Osteoblast (primary cell): ENCODE results near the gene DYRK1A. TPM values are rescaled to one million over a fixed set of nuclear protein-coding genes. Genes with fewer than 3 reads are reported as not detected.

Experiments used
- DNase-seq: peaks from one replicate; pipeline ENCODE4 v3.0.0; 2011; ENCODE audit warnings: low spot score, mixed read lengths; ENCODE audit not compliant: insufficient read length; ENCODE audit errors: missing footprints
- H2AFZ ChIP-seq: 2 replicates; pipeline ENCODE4 v1.6.0; 2011; ENCODE audit warnings: mild to moderate bottlenecking, low read length
- H3K27ac ChIP-seq: 2 replicates; pipeline ENCODE4 v1.5.1; 2011; ENCODE audit warnings: mild to moderate bottlenecking, low read depth, low read length, moderate library complexity
- H3K27me3 ChIP-seq: 2 replicates; pipeline ENCODE4 v1.6.0; 2012; ENCODE audit warnings: mild to moderate bottlenecking, control low read depth, inconsistent platforms, low read length, moderate library complexity; ENCODE audit not compliant: insufficient read depth
- H3K36me3 ChIP-seq: 2 replicates; pipeline ENCODE4 v1.5.1; 2011; ENCODE audit warnings: mild to moderate bottlenecking, low read length, control low read depth, moderate library complexity; ENCODE audit not compliant: insufficient read depth
- H3K4me1 ChIP-seq: 2 replicates; pipeline ENCODE4 v1.5.1; 2011; ENCODE audit warnings: mild to moderate bottlenecking, low read length, control low read depth, moderate library complexity; ENCODE audit not compliant: insufficient read depth
- H3K4me2 ChIP-seq: 2 replicates; pipeline ENCODE4 v1.6.0; 2011; ENCODE audit warnings: mild to moderate bottlenecking, low read length; ENCODE audit not compliant: insufficient read depth
- H3K4me3 ChIP-seq: fragments of 200-600 bp; sonication (generic); 3 replicates; pipeline ENCODE4 v1.5.1; 2012; ENCODE audit warnings: mild to moderate bottlenecking, low read length, inconsistent platforms; ENCODE audit not compliant: insufficient read depth
- H3K79me2 ChIP-seq: 2 replicates; pipeline ENCODE4 v1.6.0; 2012; ENCODE audit warnings: mild to moderate bottlenecking, low read length, control low read depth, inconsistent platforms; ENCODE audit not compliant: insufficient read depth
- H3K9me3 ChIP-seq: 2 replicates; pipeline ENCODE4 v1.5.1; 2011; ENCODE audit warnings: low read depth, low read length, control low read depth
- H4K20me1 ChIP-seq: 2 replicates; pipeline ENCODE4 v1.6.0; 2012; ENCODE audit warnings: mild to moderate bottlenecking, low read length, control low read depth; ENCODE audit not compliant: insufficient read depth
- total RNA-seq: library from RNA; depleted of rRNA; stranded (reverse); fragments of >200 nt; gene quantifications from 2 replicates; pipeline ENCODE4 v1.2.3, GENCODE V29; 2012
- TF ChIP-seq, protein P1 (sequence below): IDR thresholded peaks from 2 replicates; pipeline ENCODE4 v1.5.1; 2011; ENCODE audit warnings: mild to moderate bottlenecking, low read depth, low read length, moderate library complexity; ENCODE audit errors: extremely low read depth

The DYRK1A gene
- total RNA-seq, 1 donor: 99.2 TPM

- Histone ChIP-seq H3K9me3 (no peaks in the 10 kb centered on the region), H3K4me2 (peak overlapping the region; percentile 49), H2AFZ (peak overlapping the region; percentile 82), H3K4me1 (no peaks in the 10 kb centered on the region), H3K36me3 (no peaks in the 10 kb centered on the region), H3K27me3 (no peaks in the 10 kb centered on the region), H3K4me3 (peak overlapping the region; percentile 24), H3K27ac (no peak overlapping the region), H3K79me2 (no peaks in the 10 kb centered on the region), H4K20me1 (no peaks in the 10 kb centered on the region)
- TF ChIP-seq, protein P1, sequence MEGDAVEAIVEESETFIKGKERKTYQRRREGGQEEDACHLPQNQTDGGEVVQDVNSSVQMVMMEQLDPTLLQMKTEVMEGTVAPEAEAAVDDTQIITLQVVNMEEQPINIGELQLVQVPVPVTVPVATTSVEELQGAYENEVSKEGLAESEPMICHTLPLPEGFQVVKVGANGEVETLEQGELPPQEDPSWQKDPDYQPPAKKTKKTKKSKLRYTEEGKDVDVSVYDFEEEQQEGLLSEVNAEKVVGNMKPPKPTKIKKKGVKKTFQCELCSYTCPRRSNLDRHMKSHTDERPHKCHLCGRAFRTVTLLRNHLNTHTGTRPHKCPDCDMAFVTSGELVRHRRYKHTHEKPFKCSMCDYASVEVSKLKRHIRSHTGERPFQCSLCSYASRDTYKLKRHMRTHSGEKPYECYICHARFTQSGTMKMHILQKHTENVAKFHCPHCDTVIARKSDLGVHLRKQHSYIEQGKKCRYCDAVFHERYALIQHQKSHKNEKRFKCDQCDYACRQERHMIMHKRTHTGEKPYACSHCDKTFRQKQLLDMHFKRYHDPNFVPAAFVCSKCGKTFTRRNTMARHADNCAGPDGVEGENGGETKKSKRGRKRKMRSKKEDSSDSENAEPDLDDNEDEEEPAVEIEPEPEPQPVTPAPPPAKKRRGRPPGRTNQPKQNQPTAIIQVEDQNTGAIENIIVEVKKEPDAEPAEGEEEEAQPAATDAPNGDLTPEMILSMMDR: no peak
- DNase-seq: peak; percentile 47
Observed at GRCh38 chr21:37557261-37557950, 190.8 kb downstream of the DYRK1A start.

DNA sequence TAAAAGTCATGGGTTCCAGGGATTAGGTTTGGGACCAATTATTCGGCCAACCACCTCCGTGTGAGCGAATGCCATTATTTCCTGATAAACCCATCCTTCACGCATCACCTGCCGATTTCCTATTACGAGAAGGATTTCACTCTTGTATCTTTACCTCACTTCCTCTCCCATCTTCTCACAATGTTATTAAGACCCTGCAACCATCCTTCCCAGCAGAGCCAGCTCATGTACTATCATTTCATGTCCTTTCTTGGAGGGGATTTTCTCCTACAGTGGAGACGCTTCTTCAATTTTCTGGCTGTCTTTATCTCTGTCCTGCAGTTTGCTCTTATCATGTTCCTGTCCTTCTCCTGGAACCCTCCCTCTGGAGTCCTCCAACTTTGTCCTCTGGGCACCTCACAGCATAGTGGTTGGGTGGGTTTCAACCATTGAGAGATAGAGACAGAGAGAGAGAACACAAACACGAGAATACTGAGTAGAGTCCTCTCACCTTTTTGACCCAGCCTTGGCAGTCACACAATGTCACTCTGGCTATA, 192.2 kb downstream of the DYRK1A start:
- H3K79me2 ChIP-seq: no peaks in the 10 kb centered on the region
- no peak overlapping the region for H3K4me3 ChIP-seq
- H3K27me3 ChIP-seq: no peaks in the 10 kb centered on the region
- H3K4me2 ChIP-seq: no peak overlapping the region
- peaks cover 5% of the 10 kb centered on the region for H3K4me1 ChIP-seq
- H3K9me3 ChIP-seq: no peaks in the 10 kb centered on the region
- no peaks in the 10 kb centered on the region for H4K20me1 ChIP-seq
- TF ChIP-seq, protein P1: no peak
- H2AFZ ChIP-seq: no peak overlapping the region
- DNase-seq: no peak
- H3K27ac ChIP-seq: no peak overlapping the region
- no peaks in the 10 kb centered on the region for H3K36me3 ChIP-seq

- H3K4me3 ChIP-seq: no peak overlapping the region
- H3K4me1 ChIP-seq: peaks cover 19% of the 10 kb centered on the region
- no peak overlapping the region for H3K27ac ChIP-seq
- H3K36me3 ChIP-seq: no peaks in the 10 kb centered on the region
- H3K4me2 ChIP-seq: no peak overlapping the region
- TF ChIP-seq, protein P1: no peak
- no peak overlapping the region for H2AFZ ChIP-seq
- DNase-seq: no peak
- no peaks in the 10 kb centered on the region for H4K20me1 ChIP-seq
- no peaks in the 10 kb centered on the region for H3K79me2 ChIP-seq
- H3K27me3 ChIP-seq: no peaks in the 10 kb centered on the region
- H3K9me3 ChIP-seq: no peaks in the 10 kb centered on the region
Observed at GRCh38 chr21:37560385-37560784, 193.8 kb downstream of the DYRK1A start.

GRCh38 chr21:37561506-37561905, 194.9 kb downstream of the DYRK1A start:
- no peak overlapping the region for H3K4me3 ChIP-seq
- H2AFZ ChIP-seq: no peak overlapping the region
- H3K27me3 ChIP-seq: no peaks in the 10 kb centered on the region
- no peaks in the 10 kb centered on the region for H3K79me2 ChIP-seq
- no peaks in the 10 kb centered on the region for H4K20me1 ChIP-seq
- DNase-seq: no peak
- H3K4me1 ChIP-seq: peaks cover 19% of the 10 kb centered on the region
- TF ChIP-seq, protein P1: no peak
- H3K9me3 ChIP-seq: no peaks in the 10 kb centered on the region
- H3K27ac ChIP-seq: no peak overlapping the region
- H3K4me2 ChIP-seq: no peak overlapping the region
- no peaks in the 10 kb centered on the region for H3K36me3 ChIP-seq
